ENCODE data around the gene PIP.
"Not testable (repeated sequence)": the region's sequence is repeated elsewhere in the genome, so short reads cannot be mapped to it uniquely, and the experiment has no call there.

Gene PIP

GRCh38 chr7:143126146-143126545, 5.7 kb upstream of the PIP start:
- Histone ChIP-seq H3K4me3 (ENCODE audit: extremely low read depth, insufficient read depth, low read length, poor library complexity, severe bottlenecking) (no peak overlapping the region), H3K27ac (ENCODE audit: low read depth, low read length, severe bottlenecking) (peak overlapping the region; percentile 53), H3K9me3 (ENCODE audit: control insufficient read depth, low read length) (peaks cover 17% of the 10 kb centered on the region), H3K4me1 (ENCODE audit: control insufficient read depth, insufficient read depth, low read length, poor library complexity, severe bottlenecking) (peaks cover 12% of the 10 kb centered on the region), H3K36me3 (ENCODE audit: control insufficient read depth, insufficient read depth, low read length) (no peaks in the 10 kb centered on the region)
- WGBS, 2 experiments (ENCODE audit: insufficient coverage in 2 of 2), result 60 to 100% methylated on average over 1 of the region's 1 CpG

GRCh38 chr7:143129051-143129450, 2.8 kb upstream of the PIP start:
- H3K9me3 ChIP-seq (ENCODE audit: control insufficient read depth, low read length), result peaks cover 12% of the 10 kb centered on the region
- H3K36me3 ChIP-seq (ENCODE audit: control insufficient read depth, insufficient read depth, low read length), result no peaks in the 10 kb centered on the region
- peaks cover 11% of the 10 kb centered on the region for H3K4me1 ChIP-seq (ENCODE audit: control insufficient read depth, insufficient read depth, low read length, poor library complexity, severe bottlenecking)
- no peak overlapping the region for H3K27ac ChIP-seq (ENCODE audit: low read depth, low read length, severe bottlenecking)
- H3K4me3 ChIP-seq (ENCODE audit: extremely low read depth, insufficient read depth, low read length, poor library complexity, severe bottlenecking), result no peak overlapping the region
- 70 to 88% methylated on average over 1 to 2 of the region's 3 CpGs for WGBS, 2 experiments (ENCODE audit: insufficient coverage in 2 of 2)

GRCh38 chr7:143129477-143129876, 2.4 kb upstream of the PIP start:
- H3K9me3 ChIP-seq (ENCODE audit: control insufficient read depth, low read length), result peaks cover 12% of the 10 kb centered on the region
- no peaks in the 10 kb centered on the region for H3K36me3 ChIP-seq (ENCODE audit: control insufficient read depth, insufficient read depth, low read length)
- H3K27ac ChIP-seq (ENCODE audit: low read depth, low read length, severe bottlenecking), result no peak overlapping the region
- H3K4me1 ChIP-seq (ENCODE audit: control insufficient read depth, insufficient read depth, low read length, poor library complexity, severe bottlenecking), result peaks cover 11% of the 10 kb centered on the region
- H3K4me3 ChIP-seq (ENCODE audit: extremely low read depth, insufficient read depth, low read length, poor library complexity, severe bottlenecking), result no peak overlapping the region

DNA sequence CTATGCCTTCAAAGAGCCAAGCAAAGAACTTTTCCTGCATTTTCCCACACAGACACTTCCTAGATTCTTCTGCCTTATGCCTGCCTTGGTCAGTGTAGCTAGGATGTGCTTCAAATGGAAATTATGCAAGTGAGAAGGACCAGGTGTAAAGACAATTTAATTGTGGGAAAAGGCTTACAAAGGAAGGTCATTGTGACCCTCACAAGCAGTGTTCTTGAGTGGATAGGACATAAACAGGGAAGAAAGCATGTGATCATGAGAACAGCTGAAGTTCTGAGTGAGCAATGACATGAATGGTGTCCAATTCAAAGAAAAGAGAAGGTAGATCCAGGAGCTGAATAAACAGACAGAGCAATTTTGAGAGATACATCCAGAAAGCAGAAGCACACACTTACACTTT, 1.3 kb upstream of the PIP start:
- H3K36me3 ChIP-seq (ENCODE audit: control insufficient read depth, insufficient read depth, low read length), result no peaks in the 10 kb centered on the region
- H3K4me3 ChIP-seq (ENCODE audit: extremely low read depth, insufficient read depth, low read length, poor library complexity, severe bottlenecking), result no peak overlapping the region
- H3K27ac ChIP-seq (ENCODE audit: low read depth, low read length, severe bottlenecking), result no peak overlapping the region
- peaks cover 2% of the 10 kb centered on the region for H3K9me3 ChIP-seq (ENCODE audit: control insufficient read depth, low read length)
- H3K4me1 ChIP-seq (ENCODE audit: control insufficient read depth, insufficient read depth, low read length, poor library complexity, severe bottlenecking), result peaks cover 11% of the 10 kb centered on the region

- H3K4me3 ChIP-seq (ENCODE audit: extremely low read depth, insufficient read depth, low read length, poor library complexity, severe bottlenecking), result no peak overlapping the region
- H3K27ac ChIP-seq (ENCODE audit: low read depth, low read length, severe bottlenecking), result no peak overlapping the region
- no peaks in the 10 kb centered on the region for H3K4me1 ChIP-seq (ENCODE audit: control insufficient read depth, insufficient read depth, low read length, poor library complexity, severe bottlenecking)
- no peaks in the 10 kb centered on the region for H3K36me3 ChIP-seq (ENCODE audit: control insufficient read depth, insufficient read depth, low read length)
- no peaks in the 10 kb centered on the region for H3K9me3 ChIP-seq (ENCODE audit: control insufficient read depth, low read length)
Observed at GRCh38 chr7:143147070-143147469, 15.2 kb downstream of the PIP start.

DNA sequence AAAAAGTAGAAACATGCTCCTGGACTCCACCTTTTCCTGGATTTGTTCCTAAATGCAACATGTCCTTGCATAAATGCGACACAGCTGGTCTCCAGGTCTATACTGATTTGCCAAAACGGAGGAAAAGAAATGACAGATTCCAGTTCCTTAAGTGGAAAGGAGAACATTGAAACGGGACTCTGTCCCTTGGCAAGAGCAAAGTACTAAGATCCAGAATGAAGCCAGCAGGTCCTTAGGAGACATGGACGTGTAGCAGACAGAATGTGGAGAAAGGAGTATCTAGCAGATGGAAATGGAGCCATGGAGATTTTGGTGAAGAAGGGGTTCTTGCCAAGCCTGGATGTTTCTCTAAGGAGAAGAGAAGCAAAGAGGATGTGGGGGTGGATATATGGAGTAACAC, 16.2 kb downstream of the PIP start:
- Histone ChIP-seq H3K4me1 (ENCODE audit: control insufficient read depth, insufficient read depth, low read length, poor library complexity, severe bottlenecking) (no peaks in the 10 kb centered on the region), H3K36me3 (ENCODE audit: control insufficient read depth, insufficient read depth, low read length) (no peaks in the 10 kb centered on the region), H3K4me3 (ENCODE audit: extremely low read depth, insufficient read depth, low read length, poor library complexity, severe bottlenecking) (no peak overlapping the region), H3K27ac (ENCODE audit: low read depth, low read length, severe bottlenecking) (no peak overlapping the region), H3K9me3 (ENCODE audit: control insufficient read depth, low read length) (no peaks in the 10 kb centered on the region)
- WGBS, 2 experiments (ENCODE audit: insufficient coverage in 2 of 2), result 71 to 74% methylated on average over 4 of the region's 4 CpGs

- no peaks in the 10 kb centered on the region for H3K4me1 ChIP-seq (ENCODE audit: control insufficient read depth, insufficient read depth, low read length, poor library complexity, severe bottlenecking)
- H3K27ac ChIP-seq (ENCODE audit: low read depth, low read length, severe bottlenecking), result no peak overlapping the region
- H3K36me3 ChIP-seq (ENCODE audit: control insufficient read depth, insufficient read depth, low read length), result no peaks in the 10 kb centered on the region
- H3K9me3 ChIP-seq (ENCODE audit: control insufficient read depth, low read length), result no peaks in the 10 kb centered on the region
- H3K4me3 ChIP-seq (ENCODE audit: extremely low read depth, insufficient read depth, low read length, poor library complexity, severe bottlenecking), result no peak overlapping the region
Observed at GRCh38 chr7:143148651-143149050, 16.8 kb downstream of the PIP start.

DNA sequence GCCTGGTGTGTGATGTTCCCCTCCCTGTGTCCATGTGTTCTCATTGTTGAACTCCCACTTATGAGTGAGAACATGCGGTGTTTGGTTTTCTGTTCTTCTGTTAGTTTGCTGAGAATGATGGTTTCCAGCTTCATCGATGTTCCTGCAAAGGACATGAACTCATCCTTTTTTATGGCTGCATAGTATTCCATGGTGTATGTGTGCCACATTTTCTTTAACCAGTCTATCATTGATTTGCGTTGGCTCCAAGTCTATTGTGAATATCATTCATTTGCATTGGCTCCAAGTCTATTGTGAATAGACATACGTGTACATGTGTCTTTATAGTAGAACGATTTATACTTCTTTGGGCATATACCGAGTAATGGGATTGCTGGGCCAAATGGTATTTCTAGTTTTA, 18.8 kb downstream of the PIP start:
- not testable (repeated sequence) for H3K27ac ChIP-seq (ENCODE audit: low read depth, low read length, severe bottlenecking); H3K36me3 ChIP-seq (ENCODE audit: control insufficient read depth, insufficient read depth, low read length); H3K4me3 ChIP-seq (ENCODE audit: extremely low read depth, insufficient read depth, low read length, poor library complexity, severe bottlenecking); H3K4me1 ChIP-seq (ENCODE audit: control insufficient read depth, insufficient read depth, low read length, poor library complexity, severe bottlenecking); H3K9me3 ChIP-seq (ENCODE audit: control insufficient read depth, low read length)
- 63 to 100% methylated on average over 1 to 4 of the region's 6 CpGs for WGBS, 2 experiments (ENCODE audit: insufficient coverage in 2 of 2)

DNA sequence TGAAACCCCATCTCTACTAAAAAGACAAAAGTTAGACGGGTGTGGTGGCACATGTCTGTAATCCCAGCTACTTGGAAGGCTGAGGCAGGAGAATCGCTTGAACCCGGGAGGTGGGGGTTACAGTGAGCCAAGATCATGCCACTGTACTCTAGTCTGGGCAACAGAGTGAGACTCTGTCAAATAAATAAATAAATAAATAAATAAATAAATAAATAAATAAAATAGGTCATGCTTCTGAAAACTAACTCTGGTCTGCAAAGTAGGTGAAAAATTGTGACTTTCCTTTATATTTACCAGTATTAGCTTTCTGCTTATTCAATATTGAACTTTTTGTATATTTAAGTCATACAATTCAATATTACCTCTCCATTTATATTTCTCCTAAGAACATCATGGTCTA, 26.7 kb downstream of the PIP start:
- not testable (repeated sequence) for H3K9me3 ChIP-seq (ENCODE audit: control insufficient read depth, low read length); H3K36me3 ChIP-seq (ENCODE audit: control insufficient read depth, insufficient read depth, low read length); H3K27ac ChIP-seq (ENCODE audit: low read depth, low read length, severe bottlenecking); H3K4me1 ChIP-seq (ENCODE audit: control insufficient read depth, insufficient read depth, low read length, poor library complexity, severe bottlenecking); H3K4me3 ChIP-seq (ENCODE audit: extremely low read depth, insufficient read depth, low read length, poor library complexity, severe bottlenecking)
- WGBS, 2 experiments (ENCODE audit: insufficient coverage in 2 of 2), result 90% methylated on average over 3 of the region's 3 CpGs; no CpG with 5 or more reads in 1 of the 2 experiments

- no peaks in the 10 kb centered on the region for H3K4me1 ChIP-seq (ENCODE audit: control insufficient read depth, insufficient read depth, low read length, poor library complexity, severe bottlenecking)
- no peak overlapping the region for H3K4me3 ChIP-seq (ENCODE audit: extremely low read depth, insufficient read depth, low read length, poor library complexity, severe bottlenecking)
- no peaks in the 10 kb centered on the region for H3K36me3 ChIP-seq (ENCODE audit: control insufficient read depth, insufficient read depth, low read length)
- H3K27ac ChIP-seq (ENCODE audit: low read depth, low read length, severe bottlenecking), result no peak overlapping the region
- no peaks in the 10 kb centered on the region for H3K9me3 ChIP-seq (ENCODE audit: control insufficient read depth, low read length)
Observed at GRCh38 chr7:143171697-143172096, 39.8 kb downstream of the PIP start.

GRCh38 chr7:143172354-143172753, 40.5 kb downstream of the PIP start:
- H3K36me3 ChIP-seq (ENCODE audit: control insufficient read depth, insufficient read depth, low read length), result no peaks in the 10 kb centered on the region
- H3K4me3 ChIP-seq (ENCODE audit: extremely low read depth, insufficient read depth, low read length, poor library complexity, severe bottlenecking), result no peak overlapping the region
- H3K9me3 ChIP-seq (ENCODE audit: control insufficient read depth, low read length), result no peaks in the 10 kb centered on the region
- no peaks in the 10 kb centered on the region for H3K4me1 ChIP-seq (ENCODE audit: control insufficient read depth, insufficient read depth, low read length, poor library complexity, severe bottlenecking)
- 75 to 96% methylated on average over 2 to 3 of the region's 4 CpGs for WGBS, 2 experiments (ENCODE audit: insufficient coverage in 2 of 2)
- no peak overlapping the region for H3K27ac ChIP-seq (ENCODE audit: low read depth, low read length, severe bottlenecking)

- 100% methylated on average over 2 of the region's 5 CpGs; no CpG with 5 or more reads in 1 of the 2 experiments for WGBS, 2 experiments (ENCODE audit: insufficient coverage in 2 of 2)
- no peaks in the 10 kb centered on the region for H3K4me1 ChIP-seq (ENCODE audit: control insufficient read depth, insufficient read depth, low read length, poor library complexity, severe bottlenecking)
- H3K27ac ChIP-seq (ENCODE audit: low read depth, low read length, severe bottlenecking), result no peak overlapping the region
- H3K36me3 ChIP-seq (ENCODE audit: control insufficient read depth, insufficient read depth, low read length), result no peaks in the 10 kb centered on the region
- peaks cover 5% of the 10 kb centered on the region for H3K9me3 ChIP-seq (ENCODE audit: control insufficient read depth, low read length)
- H3K4me3 ChIP-seq (ENCODE audit: extremely low read depth, insufficient read depth, low read length, poor library complexity, severe bottlenecking), result no peak overlapping the region
Observed at GRCh38 chr7:143176128-143176527, 44.3 kb downstream of the PIP start.

Data from mesodermal cell (in vitro differentiated cells).